Measurements from ENCODE around the gene CACNA2D3.

Gene CACNA2D3

GRCh38 chr3:54270816-54271526 is 148.6 kb downstream of the CACNA2D3 start:
- no peak for DNase-seq (ENCODE audit: low spot score)
- Mint-ChIP-seq H3K4me1 (ENCODE audit: low read depth) (no peaks in the 10 kb centered on the region), H3K9me3 (no peaks in the 10 kb centered on the region), H3K4me3 (no peak overlapping the region), H3K27me3 (ENCODE audit: low read depth) (no peaks in the 10 kb centered on the region), H3K36me3 (ENCODE audit: low read depth) (no peaks in the 10 kb centered on the region), H3K27ac (no peak overlapping the region)

- no peaks in the 10 kb centered on the region for H3K9me3 Mint-ChIP-seq
- H3K27ac Mint-ChIP-seq: no peak overlapping the region
- no peak for DNase-seq (ENCODE audit: low spot score)
- H3K4me1 Mint-ChIP-seq (ENCODE audit: low read depth): no peaks in the 10 kb centered on the region
- H3K36me3 Mint-ChIP-seq (ENCODE audit: low read depth): no peaks in the 10 kb centered on the region
- H3K4me3 Mint-ChIP-seq: no peak overlapping the region
- no peaks in the 10 kb centered on the region for H3K27me3 Mint-ChIP-seq (ENCODE audit: low read depth)
Measured at GRCh38 chr3:54273791-54274190, 151.4 kb downstream of the CACNA2D3 start.

- H3K36me3 Mint-ChIP-seq (ENCODE audit: low read depth): no peaks in the 10 kb centered on the region
- H3K4me1 Mint-ChIP-seq (ENCODE audit: low read depth): no peaks in the 10 kb centered on the region
- no peaks in the 10 kb centered on the region for H3K9me3 Mint-ChIP-seq
- H3K27ac Mint-ChIP-seq: no peak overlapping the region
- no peak for DNase-seq (ENCODE audit: low spot score)
- no peak overlapping the region for H3K4me3 Mint-ChIP-seq
- H3K27me3 Mint-ChIP-seq (ENCODE audit: low read depth): no peaks in the 10 kb centered on the region
Measured at GRCh38 chr3:54274607-54275006, 152.3 kb downstream of the CACNA2D3 start.

DNA sequence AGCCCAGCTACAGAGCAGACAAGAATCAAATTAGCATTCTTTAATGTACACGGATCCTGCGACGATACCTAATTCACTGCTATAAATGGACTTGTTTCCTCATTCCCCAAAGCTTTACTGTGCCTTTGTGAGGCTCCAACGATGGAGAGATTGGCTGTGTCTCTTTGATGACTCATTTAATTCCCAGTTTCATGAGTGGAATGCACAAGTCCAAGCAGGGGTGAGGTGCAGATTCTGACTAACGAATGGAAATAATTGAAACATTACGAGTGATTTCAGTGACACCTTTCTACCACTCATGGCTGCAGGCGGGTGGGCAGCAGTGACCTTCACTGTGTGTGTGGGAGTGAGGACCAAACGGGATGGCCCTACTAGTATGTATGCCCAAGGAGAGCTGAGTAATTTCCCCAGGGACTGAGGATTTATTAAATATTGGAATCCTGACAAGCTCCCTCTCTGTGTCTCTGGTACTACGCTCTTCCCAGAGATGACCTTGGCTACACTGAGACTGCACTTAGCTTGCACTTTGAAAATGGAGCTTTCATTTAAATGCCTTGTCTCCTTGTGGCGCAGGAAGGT is 156.7 kb downstream of the CACNA2D3 start:
- DNase-seq (ENCODE audit: low spot score): no peak
- Mint-ChIP-seq H3K36me3 (ENCODE audit: low read depth) (no peaks in the 10 kb centered on the region), H3K4me1 (ENCODE audit: low read depth) (no peaks in the 10 kb centered on the region), H3K27me3 (ENCODE audit: low read depth) (no peaks in the 10 kb centered on the region), H3K4me3 (no peak overlapping the region), H3K9me3 (no peaks in the 10 kb centered on the region), H3K27ac (no peak overlapping the region)

- no peak overlapping the region for H3K27ac Mint-ChIP-seq
- H3K4me1 Mint-ChIP-seq (ENCODE audit: low read depth): no peaks in the 10 kb centered on the region
- H3K9me3 Mint-ChIP-seq: no peaks in the 10 kb centered on the region
- H3K36me3 Mint-ChIP-seq (ENCODE audit: low read depth): no peaks in the 10 kb centered on the region
- no peak overlapping the region for H3K4me3 Mint-ChIP-seq
- no peaks in the 10 kb centered on the region for H3K27me3 Mint-ChIP-seq (ENCODE audit: low read depth)
- DNase-seq (ENCODE audit: low spot score): no peak
Measured at GRCh38 chr3:54283470-54283869, 161.1 kb downstream of the CACNA2D3 start.

DNA sequence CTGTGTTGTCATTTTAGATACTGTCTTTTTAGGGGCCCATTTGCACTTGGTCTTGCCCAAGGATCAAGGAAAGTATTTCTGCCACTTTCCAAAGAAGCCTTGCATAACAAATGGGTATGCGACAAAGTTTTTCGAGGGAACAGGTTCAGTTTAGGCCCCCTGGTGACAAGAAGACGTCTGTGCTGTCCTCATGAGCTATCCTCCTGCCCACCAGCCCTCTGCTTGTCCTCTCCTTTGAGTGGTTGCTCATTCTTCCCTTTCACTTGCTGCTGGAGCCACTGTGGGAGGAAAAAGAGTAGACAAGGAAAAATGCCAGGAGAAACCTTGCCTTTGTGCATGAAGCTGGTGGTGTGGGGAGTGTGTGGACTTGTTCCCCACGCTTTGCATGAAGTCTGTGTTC is 171.9 kb downstream of the CACNA2D3 start:
- Mint-ChIP-seq H3K4me1 (ENCODE audit: low read depth) (no peaks in the 10 kb centered on the region), H3K27ac (no peak overlapping the region), H3K36me3 (ENCODE audit: low read depth) (no peaks in the 10 kb centered on the region), H3K27me3 (ENCODE audit: low read depth) (no peaks in the 10 kb centered on the region), H3K4me3 (no peak overlapping the region), H3K9me3 (no peaks in the 10 kb centered on the region)
- DNase-seq (ENCODE audit: low spot score): no peak

DNA sequence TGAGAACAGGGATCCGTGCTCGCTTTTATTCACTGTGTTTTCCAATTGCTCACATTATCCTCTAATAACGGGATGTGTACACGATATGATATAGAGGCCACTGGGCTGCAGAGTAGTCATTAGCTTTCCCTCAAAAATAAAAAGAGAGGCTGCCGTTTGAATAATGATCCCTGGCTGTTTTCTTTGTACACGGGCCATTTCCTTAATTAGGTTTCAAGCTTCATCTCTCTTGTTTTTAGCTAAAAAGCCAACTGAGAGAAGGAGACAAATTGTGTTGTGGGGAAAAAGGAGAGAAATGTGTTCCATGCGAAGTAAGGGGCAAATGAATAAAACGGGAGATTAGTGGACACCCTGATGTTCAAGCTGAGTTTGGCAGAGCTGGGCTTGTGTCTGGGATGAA is 174.2 kb downstream of the CACNA2D3 start:
- H3K36me3 Mint-ChIP-seq (ENCODE audit: low read depth): no peaks in the 10 kb centered on the region

GRCh38 chr3:54299169-54299935 is 177.0 kb downstream of the CACNA2D3 start:
- H3K36me3 Mint-ChIP-seq (ENCODE audit: low read depth): no peaks in the 10 kb centered on the region
- no peak overlapping the region for H3K27ac Mint-ChIP-seq
- no peaks in the 10 kb centered on the region for H3K4me1 Mint-ChIP-seq (ENCODE audit: low read depth)
- H3K27me3 Mint-ChIP-seq (ENCODE audit: low read depth): no peaks in the 10 kb centered on the region
- no peak overlapping the region for H3K4me3 Mint-ChIP-seq
- DNase-seq (ENCODE audit: low spot score): no peak
- no peaks in the 10 kb centered on the region for H3K9me3 Mint-ChIP-seq

More for the DNA sequence above, 174.2 kb downstream of the CACNA2D3 start:
- Mint-ChIP-seq H3K4me1 (ENCODE audit: low read depth) (no peaks in the 10 kb centered on the region), H3K27ac (no peak overlapping the region), H3K9me3 (no peaks in the 10 kb centered on the region), H3K27me3 (ENCODE audit: low read depth) (no peaks in the 10 kb centered on the region), H3K4me3 (no peak overlapping the region)
- DNase-seq (ENCODE audit: low spot score): no peak

DNA sequence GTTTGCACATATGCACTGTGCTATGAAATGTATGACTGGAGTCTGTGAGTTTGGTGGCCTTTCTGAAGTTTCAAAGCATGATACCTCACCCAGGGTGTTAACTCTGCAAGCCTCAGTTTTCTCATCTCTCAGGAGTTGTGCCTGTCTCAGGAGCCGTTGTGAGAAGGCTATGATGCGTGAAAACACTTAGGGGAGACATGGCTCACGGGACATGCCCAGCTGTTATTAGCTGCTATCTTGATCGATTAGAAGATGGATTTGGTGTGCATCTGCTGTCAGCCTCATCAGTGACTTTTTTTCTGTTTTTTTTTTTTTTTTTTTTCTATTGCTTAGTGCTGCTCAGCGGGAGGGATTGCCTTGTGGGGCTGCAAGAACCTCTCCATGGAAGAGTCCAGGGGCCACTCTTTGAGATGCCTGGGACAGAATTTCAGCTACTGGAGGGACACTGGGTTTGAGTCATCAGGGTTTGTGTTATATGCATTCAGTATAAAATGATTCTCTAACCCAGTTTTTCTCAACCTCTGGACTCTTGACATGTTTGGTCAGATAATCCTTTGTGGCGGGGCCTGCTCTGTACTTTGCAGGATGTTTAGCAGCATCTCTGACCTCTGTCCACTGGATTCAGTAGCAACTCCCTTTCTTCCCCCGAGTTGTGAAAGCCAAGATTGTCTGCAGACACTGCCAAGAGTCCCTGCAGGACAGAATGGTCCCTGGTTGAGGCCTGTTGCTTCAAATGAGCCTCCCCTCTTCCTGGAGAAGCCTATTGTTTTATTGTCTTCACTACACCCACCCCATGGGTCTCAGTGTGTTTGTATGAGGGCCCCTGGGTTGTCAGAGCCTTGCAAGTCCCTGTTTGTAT is 181.4 kb downstream of the CACNA2D3 start:
- Mint-ChIP-seq H3K27ac (no peak overlapping the region), H3K9me3 (no peaks in the 10 kb centered on the region), H3K4me3 (no peak overlapping the region), H3K27me3 (ENCODE audit: low read depth) (no peaks in the 10 kb centered on the region), H3K4me1 (ENCODE audit: low read depth) (no peaks in the 10 kb centered on the region), H3K36me3 (ENCODE audit: low read depth) (no peaks in the 10 kb centered on the region)
- no peak for DNase-seq (ENCODE audit: low spot score)

DNA sequence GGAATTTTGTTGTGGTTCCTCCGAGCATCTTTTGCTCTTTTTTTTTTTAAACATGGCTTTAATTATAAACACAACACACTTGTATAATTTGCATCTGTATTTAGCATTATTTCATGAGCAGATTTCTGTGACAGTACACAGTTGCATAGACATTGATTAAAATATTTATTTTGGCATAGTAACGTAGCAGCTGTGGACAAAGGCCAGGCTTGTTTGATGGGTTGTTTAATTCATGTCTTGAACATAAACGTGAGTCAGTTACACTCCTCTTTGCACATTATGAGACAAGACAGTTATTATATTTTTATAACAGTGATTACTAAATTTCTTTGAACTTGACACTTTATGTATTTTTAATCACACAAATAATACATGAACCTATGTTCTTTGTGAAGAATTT is 182.5 kb downstream of the CACNA2D3 start:
- no peaks in the 10 kb centered on the region for H3K9me3 Mint-ChIP-seq
- no peak for DNase-seq (ENCODE audit: low spot score)
- H3K27me3 Mint-ChIP-seq (ENCODE audit: low read depth): no peaks in the 10 kb centered on the region
- H3K4me3 Mint-ChIP-seq: no peak overlapping the region
- no peak overlapping the region for H3K27ac Mint-ChIP-seq
- no peaks in the 10 kb centered on the region for H3K36me3 Mint-ChIP-seq (ENCODE audit: low read depth)
- no peaks in the 10 kb centered on the region for H3K4me1 Mint-ChIP-seq (ENCODE audit: low read depth)

DNA sequence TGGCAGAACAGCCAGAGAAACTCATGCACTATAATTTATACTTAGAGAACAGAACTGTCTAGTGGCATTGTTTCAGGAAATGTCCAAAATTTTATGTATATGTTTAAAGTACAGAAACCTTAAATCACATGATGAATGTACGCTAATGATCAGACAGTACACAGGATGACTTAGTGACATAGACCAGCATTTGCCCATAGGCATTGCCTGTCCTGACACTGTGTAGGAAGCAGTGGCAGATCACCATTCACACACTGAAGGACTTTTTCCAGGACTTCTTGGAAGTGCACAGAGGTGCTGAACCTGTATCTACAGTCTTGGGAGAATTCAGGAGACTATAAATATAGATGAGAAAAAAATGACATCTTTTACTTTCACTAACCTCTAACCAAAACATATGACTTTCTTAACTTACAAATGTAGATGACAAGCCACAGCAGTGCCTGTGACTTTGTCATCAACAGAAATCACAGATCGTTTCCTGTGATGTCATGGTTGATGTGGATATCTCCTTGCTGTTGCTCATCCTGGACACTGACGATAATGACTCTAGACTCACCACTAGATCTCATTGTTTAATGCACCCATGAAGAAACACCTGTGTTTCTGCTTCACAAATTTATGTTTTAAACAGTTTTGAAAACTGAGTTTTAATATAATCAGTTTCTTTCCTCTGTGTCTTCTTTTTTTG is 183.2 kb downstream of the CACNA2D3 start:
- no peaks in the 10 kb centered on the region for H3K27me3 Mint-ChIP-seq (ENCODE audit: low read depth)
- no peak overlapping the region for H3K4me3 Mint-ChIP-seq
- H3K36me3 Mint-ChIP-seq (ENCODE audit: low read depth): no peaks in the 10 kb centered on the region
- no peak for DNase-seq (ENCODE audit: low spot score)
- H3K9me3 Mint-ChIP-seq: no peaks in the 10 kb centered on the region
- no peak overlapping the region for H3K27ac Mint-ChIP-seq
- no peaks in the 10 kb centered on the region for H3K4me1 Mint-ChIP-seq (ENCODE audit: low read depth)

DNA sequence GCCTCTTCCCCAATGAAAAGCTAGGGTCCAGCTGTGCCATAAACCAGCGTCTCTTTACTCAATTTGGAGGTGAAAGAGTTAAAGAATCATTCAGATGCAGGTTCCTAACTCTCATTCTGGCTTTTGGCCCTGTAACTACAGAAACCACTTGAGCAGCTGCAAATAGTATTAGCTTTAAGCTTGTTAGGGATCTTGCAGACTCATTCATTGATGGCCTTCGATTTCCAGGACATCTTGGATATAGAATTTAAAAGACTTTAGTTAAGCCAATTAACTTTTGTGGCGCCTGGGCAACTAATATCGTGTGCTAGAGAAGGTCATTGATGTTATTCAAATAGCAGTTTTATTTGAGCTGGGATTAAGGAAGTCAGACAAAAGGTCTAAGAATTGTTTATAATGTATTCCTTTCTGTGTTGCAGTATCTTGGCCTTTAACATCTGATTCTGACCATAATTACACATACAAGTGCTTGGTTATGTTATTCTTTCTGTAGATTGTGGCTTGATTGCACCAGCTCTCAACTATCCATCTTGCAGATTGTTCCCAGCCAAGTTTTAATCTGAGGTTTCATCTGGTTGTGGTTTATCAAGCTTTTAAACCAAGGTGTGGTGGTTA is 185.3 kb downstream of the CACNA2D3 start:
- Mint-ChIP-seq H3K27ac (no peak overlapping the region), H3K36me3 (ENCODE audit: low read depth) (no peaks in the 10 kb centered on the region), H3K27me3 (ENCODE audit: low read depth) (no peaks in the 10 kb centered on the region), H3K4me3 (no peak overlapping the region), H3K9me3 (no peaks in the 10 kb centered on the region), H3K4me1 (ENCODE audit: low read depth) (no peaks in the 10 kb centered on the region)
- DNase-seq (ENCODE audit: low spot score): no peak

DNA sequence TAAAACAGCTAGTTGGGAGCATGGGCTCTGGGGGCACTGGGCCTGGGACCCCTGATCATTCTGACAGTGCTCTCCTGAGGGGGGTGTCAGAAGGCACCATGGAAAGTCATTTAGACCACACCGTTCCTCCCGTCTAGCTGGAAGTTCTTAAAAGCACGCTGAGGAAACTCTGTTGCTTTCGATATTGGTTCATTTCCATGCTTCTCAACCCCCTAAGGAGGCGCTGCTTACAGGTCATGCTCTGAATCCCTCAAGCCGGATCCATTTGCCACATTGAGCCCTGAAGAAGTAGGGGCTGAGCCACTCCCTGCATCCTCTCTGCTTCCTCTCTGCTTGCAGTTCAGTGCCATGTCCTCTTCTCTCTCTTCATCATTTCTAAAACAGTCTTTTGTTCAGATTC is 187.2 kb downstream of the CACNA2D3 start:
- no peaks in the 10 kb centered on the region for H3K9me3 Mint-ChIP-seq
- H3K36me3 Mint-ChIP-seq (ENCODE audit: low read depth): no peaks in the 10 kb centered on the region
- no peaks in the 10 kb centered on the region for H3K27me3 Mint-ChIP-seq (ENCODE audit: low read depth)
- no peak overlapping the region for H3K27ac Mint-ChIP-seq
- DNase-seq (ENCODE audit: low spot score): no peak
- no peaks in the 10 kb centered on the region for H3K4me1 Mint-ChIP-seq (ENCODE audit: low read depth)
- H3K4me3 Mint-ChIP-seq: no peak overlapping the region
